H1 (cell line): ENCODE measurements around the gene FOSB.

ENCODE experiments used
- BRCA1 ChIP-seq: IDR thresholded peaks from 2 replicates; pipeline ENCODE4 v1.6.1; 2012; ENCODE audit warnings: low read depth, low read length, improper control_type of control experiment
- CEBPB ChIP-seq: IDR thresholded peaks from 2 replicates; pipeline ENCODE4 v1.6.1; 2012; ENCODE audit warnings: low read depth, low read length
- EGR1 ChIP-seq: IDR thresholded peaks from 2 replicates; pipeline ENCODE4 v1.6.1; 2011; ENCODE audit warnings: low read depth, low read length, borderline replicate concordance
- PHF8 ChIP-seq: fragments of 200-600 bp; sonication (generic); conservative IDR thresholded peaks from 2 replicates; pipeline ENCODE4 v1.7.1; 2012; ENCODE audit warnings: low read depth, mild to moderate bottlenecking, inconsistent platforms, low read length, moderate library complexity
- TF ChIP-seq, protein P1 (sequence below), 3 experiments: IDR thresholded peaks; 1 replicate in 2 of 3; 2 replicates in 1 of 3; pipeline versions ENCODE4 v1.5.1 to v1.6.1; 2011; ENCODE audit warnings: low read length in 3 of 3, mild to moderate bottlenecking in 3 of 3, inconsistent platforms in 2 of 3, low read depth in 1 of 3, moderate library complexity in 1 of 3; ENCODE audit not compliant: insufficient read depth in 1 of 3; ENCODE audit errors: control extremely low read depth in 1 of 3

DNA sequence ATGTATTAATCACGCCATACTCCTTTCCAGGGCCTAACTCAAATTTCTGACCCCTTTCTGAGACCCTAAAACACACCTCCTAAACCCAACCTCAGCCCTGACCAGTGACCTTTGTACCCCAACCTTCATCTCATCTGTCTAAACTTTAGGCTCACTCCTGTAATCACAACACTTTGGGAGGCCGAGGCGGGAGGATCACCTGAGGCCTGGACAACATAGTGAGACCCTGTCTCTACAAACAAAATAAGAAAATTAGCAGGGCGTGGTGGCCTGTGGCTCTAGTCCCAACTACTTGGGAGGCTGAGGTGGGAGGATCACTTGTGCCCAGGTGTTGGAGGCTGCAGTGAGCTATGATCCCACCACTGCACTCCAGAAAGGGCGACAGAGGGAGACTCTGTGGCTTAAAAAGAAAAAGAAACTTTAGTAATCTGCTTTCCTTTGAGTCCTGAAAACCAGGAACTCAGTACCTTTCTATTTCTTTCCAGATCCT, 24.4 kb downstream of the FOSB start:
- no peak for TF ChIP-seq PHF8
- TF ChIP-seq EGR1, result no peak
- TF ChIP-seq, protein P1, sequence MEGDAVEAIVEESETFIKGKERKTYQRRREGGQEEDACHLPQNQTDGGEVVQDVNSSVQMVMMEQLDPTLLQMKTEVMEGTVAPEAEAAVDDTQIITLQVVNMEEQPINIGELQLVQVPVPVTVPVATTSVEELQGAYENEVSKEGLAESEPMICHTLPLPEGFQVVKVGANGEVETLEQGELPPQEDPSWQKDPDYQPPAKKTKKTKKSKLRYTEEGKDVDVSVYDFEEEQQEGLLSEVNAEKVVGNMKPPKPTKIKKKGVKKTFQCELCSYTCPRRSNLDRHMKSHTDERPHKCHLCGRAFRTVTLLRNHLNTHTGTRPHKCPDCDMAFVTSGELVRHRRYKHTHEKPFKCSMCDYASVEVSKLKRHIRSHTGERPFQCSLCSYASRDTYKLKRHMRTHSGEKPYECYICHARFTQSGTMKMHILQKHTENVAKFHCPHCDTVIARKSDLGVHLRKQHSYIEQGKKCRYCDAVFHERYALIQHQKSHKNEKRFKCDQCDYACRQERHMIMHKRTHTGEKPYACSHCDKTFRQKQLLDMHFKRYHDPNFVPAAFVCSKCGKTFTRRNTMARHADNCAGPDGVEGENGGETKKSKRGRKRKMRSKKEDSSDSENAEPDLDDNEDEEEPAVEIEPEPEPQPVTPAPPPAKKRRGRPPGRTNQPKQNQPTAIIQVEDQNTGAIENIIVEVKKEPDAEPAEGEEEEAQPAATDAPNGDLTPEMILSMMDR (IDR thresholded peaks at IDR 0.05; ENCODE audit: control extremely low read depth in 1 of 3, insufficient read depth in 1 of 3, low read depth in 1 of 3, low read length in 3 of 3), result no peak
- TF ChIP-seq CEBPB, result no peak
- TF ChIP-seq BRCA1, result no peak
